ENCODE data around the gene LRP1-AS. TPM values are rescaled to one million over a fixed set of nuclear protein-coding genes. Genes with fewer than 3 reads are reported as not detected.

Gene LRP1-AS
- total and polyA plus RNA-seq, 8 donors, result not detected

- WGBS, 2 donors, result 13 to 23% methylated on average over 32 to 35 of the region's 35 CpGs
- H3K36me3 ChIP-seq, result no peaks in the 10 kb centered on the region
- FAIRE-seq, result no peak
- H3K27me3 ChIP-seq, result no peaks in the 10 kb centered on the region
- peak overlapping the region in 2 of 4 donors; percentile 22 to 96 for H3K27ac ChIP-seq
- intact Hi-C loops (cut with DNase I), result no loop called here
- TF ChIP-seq, protein P1, sequence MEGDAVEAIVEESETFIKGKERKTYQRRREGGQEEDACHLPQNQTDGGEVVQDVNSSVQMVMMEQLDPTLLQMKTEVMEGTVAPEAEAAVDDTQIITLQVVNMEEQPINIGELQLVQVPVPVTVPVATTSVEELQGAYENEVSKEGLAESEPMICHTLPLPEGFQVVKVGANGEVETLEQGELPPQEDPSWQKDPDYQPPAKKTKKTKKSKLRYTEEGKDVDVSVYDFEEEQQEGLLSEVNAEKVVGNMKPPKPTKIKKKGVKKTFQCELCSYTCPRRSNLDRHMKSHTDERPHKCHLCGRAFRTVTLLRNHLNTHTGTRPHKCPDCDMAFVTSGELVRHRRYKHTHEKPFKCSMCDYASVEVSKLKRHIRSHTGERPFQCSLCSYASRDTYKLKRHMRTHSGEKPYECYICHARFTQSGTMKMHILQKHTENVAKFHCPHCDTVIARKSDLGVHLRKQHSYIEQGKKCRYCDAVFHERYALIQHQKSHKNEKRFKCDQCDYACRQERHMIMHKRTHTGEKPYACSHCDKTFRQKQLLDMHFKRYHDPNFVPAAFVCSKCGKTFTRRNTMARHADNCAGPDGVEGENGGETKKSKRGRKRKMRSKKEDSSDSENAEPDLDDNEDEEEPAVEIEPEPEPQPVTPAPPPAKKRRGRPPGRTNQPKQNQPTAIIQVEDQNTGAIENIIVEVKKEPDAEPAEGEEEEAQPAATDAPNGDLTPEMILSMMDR (IDR thresholded peaks at IDR 0.05), result no peak
- DNase-seq, result peak in 1 of 6 donors; percentile 52
- peak overlapping the region; percentile 57 to 91 (median 70) for H3K4me3 ChIP-seq
- peaks cover 0 to 9% (median 7%) of the 10 kb centered on the region in 3 donors for H3K4me1 ChIP-seq
- no peaks in the 10 kb centered on the region for H3K9me3 ChIP-seq
- ATAC-seq, result no peak
Measured at GRCh38 chr12:57128519-57129247, 18.7 kb downstream of the LRP1-AS start.

GRCh38 chr12:57127726-57128518 lies 19.5 kb downstream of the LRP1-AS start, which contains the start of gene LRP1:
LRP1 (plus strand) TSS chr12:57128483; CDS start chr12:57128965, 482 bp downstream.
- peak; percentile 72 to 92 (median 88) for DNase-seq
- peak within 1 kb of the TSS; percentile 57 to 91 (median 70) for H3K4me3 ChIP-seq
- peaks cover 0 to 9% (median 7%) of the 10 kb centered on the region in 3 donors for H3K4me1 ChIP-seq
- FAIRE-seq, result no peak
- no peaks in the 10 kb centered on the region for H3K27me3 ChIP-seq
- intact Hi-C loops (cut with DNase I), result no loop called here
- TF ChIP-seq, protein P1 (IDR thresholded peaks at IDR 0.05), result no peak
- H3K36me3 ChIP-seq, result no peaks in the 10 kb centered on the region
- 0 to 1% methylated on average over 49 to 57 of the region's 57 CpGs for WGBS, 2 donors
- H3K9me3 ChIP-seq, result no peaks in the 10 kb centered on the region
- H3K27ac ChIP-seq, result peak within 1 kb of the TSS; percentile 83 to 96 (median 90)
- ATAC-seq, result peak; percentile 83 to 85 (median 85)

- H3K9me3 ChIP-seq, result no peaks in the 10 kb centered on the region
- peak overlapping the region; percentile 57 to 91 (median 70) for H3K4me3 ChIP-seq
- TF ChIP-seq, protein P1 (IDR thresholded peaks at IDR 0.05), result no peak
- DNase-seq (peak; percentile 77 to 91 (median 84)), FAIRE-seq (no peak), ATAC-seq (peak; percentile 79 to 84 (median 82))
- WGBS, 2 donors, result 1 to 2% methylated on average over 26 of the region's 26 CpGs
- H3K27ac ChIP-seq, result peak overlapping the region; percentile 83 to 96 (median 90)
- H3K27me3 ChIP-seq, result no peaks in the 10 kb centered on the region
- peaks cover 0 to 9% (median 7%) of the 10 kb centered on the region in 3 donors for H3K4me1 ChIP-seq
- no peaks in the 10 kb centered on the region for H3K36me3 ChIP-seq
- intact Hi-C loops (cut with DNase I), result no loop called here
Measured at GRCh38 chr12:57127101-57127725, 20.2 kb downstream of the LRP1-AS start.

DNA sequence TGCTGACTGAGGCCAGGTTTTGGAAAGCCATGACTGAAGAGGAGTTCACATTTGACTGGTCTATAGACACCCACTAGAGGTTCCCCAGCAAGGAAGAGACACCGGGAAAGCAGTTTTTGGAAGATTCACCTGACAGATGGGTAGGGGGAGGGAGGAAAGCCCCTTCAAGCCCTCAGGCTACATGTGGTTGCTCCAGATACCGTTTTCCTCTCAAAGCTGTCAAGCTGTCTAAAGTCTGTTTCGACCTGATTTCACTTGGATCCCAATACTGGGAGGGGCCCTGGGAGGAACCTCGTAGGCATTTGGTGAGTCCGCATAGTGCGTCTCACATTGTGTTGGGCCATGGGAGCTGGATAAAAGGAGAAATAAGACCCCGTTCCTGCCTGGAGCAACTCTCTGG lies 20.9 kb downstream of the LRP1-AS start:
- intact Hi-C loops (cut with DNase I), result no loop called here

More for the DNA sequence above, 20.9 kb downstream of the LRP1-AS start:
- TF ChIP-seq, protein P1 (IDR thresholded peaks at IDR 0.05), result no peak
- WGBS, 2 donors, result 33 to 34% methylated on average over 7 of the region's 7 CpGs
- no peak for ATAC-seq
- no peaks in the 10 kb centered on the region for H3K36me3 ChIP-seq
- peak overlapping the region; percentile 83 to 96 (median 90) for H3K27ac ChIP-seq
- no peak for FAIRE-seq
- H3K9me3 ChIP-seq, result no peaks in the 10 kb centered on the region
- peaks cover 0 to 9% (median 7%) of the 10 kb centered on the region in 3 donors for H3K4me1 ChIP-seq
- H3K27me3 ChIP-seq, result no peaks in the 10 kb centered on the region
- peak overlapping the region in 3 of 4 donors; percentile 67 to 91 (median 72) for H3K4me3 ChIP-seq
- no peak for DNase-seq
